Measurements from ENCODE around the gene MACROD2. TPM values are rescaled to one million over a fixed set of nuclear protein-coding genes. Genes with fewer than 3 reads are reported as not detected.

MACROD2 gene
- total RNA-seq, 4 donors from 2014 or later: 2.9 to 11.3 (median 8.0) TPM

DNA sequence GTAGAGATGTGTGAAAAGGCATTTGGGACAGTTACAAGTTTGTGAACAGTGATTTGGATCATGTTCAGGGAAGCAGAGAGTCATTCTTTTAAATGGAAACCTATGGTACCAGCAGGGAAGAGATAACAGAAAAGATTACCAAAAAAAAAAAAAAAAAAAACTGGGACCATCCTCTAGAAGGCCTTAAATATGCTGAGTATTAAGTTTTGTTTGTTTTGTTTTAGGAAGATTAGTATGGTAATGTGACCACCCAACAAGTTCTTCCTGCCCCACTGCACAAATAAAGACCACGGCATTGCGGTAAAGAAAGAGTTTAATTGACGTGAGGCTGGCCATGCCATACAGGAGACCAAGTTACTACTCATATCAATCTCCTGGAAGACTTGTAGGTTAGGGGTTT, 1631.8 kb downstream of the MACROD2 start:
- TF ChIP-seq, protein P1, sequence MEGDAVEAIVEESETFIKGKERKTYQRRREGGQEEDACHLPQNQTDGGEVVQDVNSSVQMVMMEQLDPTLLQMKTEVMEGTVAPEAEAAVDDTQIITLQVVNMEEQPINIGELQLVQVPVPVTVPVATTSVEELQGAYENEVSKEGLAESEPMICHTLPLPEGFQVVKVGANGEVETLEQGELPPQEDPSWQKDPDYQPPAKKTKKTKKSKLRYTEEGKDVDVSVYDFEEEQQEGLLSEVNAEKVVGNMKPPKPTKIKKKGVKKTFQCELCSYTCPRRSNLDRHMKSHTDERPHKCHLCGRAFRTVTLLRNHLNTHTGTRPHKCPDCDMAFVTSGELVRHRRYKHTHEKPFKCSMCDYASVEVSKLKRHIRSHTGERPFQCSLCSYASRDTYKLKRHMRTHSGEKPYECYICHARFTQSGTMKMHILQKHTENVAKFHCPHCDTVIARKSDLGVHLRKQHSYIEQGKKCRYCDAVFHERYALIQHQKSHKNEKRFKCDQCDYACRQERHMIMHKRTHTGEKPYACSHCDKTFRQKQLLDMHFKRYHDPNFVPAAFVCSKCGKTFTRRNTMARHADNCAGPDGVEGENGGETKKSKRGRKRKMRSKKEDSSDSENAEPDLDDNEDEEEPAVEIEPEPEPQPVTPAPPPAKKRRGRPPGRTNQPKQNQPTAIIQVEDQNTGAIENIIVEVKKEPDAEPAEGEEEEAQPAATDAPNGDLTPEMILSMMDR (IDR thresholded peaks at IDR 0.05; ENCODE audit: low read depth): no peak

DNA sequence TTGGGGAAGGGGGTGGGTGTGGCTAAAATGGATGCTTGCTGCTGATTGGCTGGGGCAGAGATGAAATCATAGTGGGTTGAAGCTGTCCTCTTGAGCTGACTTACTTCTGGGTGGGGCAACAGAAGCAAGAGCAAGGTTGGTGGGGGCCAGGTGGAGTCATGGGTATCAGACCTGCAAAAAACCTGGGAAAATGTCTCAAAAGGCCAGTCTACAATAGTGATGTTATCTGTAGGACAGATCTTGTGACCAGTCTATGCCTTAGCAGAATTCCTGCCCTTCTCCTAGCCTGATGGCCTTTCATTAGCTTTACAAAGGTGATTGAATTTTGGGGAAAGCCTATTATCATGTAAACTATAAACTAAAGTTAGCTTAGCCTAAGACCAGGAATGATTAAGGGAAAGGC, 1632.2 kb downstream of the MACROD2 start:
- TF ChIP-seq, protein P1 (IDR thresholded peaks at IDR 0.05; ENCODE audit: low read depth): no peak

DNA sequence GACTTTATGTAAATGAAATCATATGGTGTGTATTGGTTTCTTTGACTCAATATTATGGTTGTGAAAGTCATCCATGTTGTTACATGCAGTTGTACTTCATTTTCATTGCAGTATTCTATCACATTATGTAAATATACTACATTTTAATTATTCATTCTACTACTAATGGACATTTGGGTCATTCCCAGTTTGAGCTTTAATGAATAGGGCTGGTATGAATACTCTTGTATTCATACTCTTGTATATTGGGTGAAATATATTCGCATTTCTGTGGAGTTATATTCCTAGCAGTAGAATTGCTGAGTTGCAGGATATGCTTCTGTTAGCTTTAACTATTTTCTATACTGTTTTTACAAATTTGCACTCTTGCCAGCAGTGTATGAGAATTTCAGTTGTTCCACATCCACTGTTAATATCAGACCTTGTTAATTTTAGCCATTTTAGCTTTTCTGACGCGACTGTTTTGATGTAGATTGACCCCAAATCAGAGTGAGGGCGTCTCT, 1633.6 kb downstream of the MACROD2 start:
- TF ChIP-seq, protein P1 (IDR thresholded peaks at IDR 0.05; ENCODE audit: low read depth): no peak

DNA sequence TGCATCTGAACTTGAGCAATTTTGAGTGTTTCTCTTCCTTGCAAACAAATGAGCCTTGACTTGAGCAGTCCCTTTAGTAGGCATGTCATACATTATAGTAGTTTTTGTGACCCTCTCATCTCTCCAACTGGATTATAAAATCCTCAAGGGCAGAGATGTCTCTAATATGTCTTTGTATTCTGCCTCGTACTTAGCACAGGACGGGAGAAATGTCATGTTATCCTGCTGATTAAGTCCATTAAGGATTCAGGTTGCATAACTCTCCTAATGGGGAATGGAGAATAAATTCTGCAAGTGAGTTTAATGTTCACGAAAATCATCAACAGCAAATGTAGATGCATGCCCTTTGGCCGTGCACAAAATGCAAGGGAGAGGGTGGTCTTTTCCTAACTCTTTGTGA, 1635.0 kb downstream of the MACROD2 start:
- TF ChIP-seq, protein P1 (IDR thresholded peaks at IDR 0.05; ENCODE audit: low read depth): no peak

DNA sequence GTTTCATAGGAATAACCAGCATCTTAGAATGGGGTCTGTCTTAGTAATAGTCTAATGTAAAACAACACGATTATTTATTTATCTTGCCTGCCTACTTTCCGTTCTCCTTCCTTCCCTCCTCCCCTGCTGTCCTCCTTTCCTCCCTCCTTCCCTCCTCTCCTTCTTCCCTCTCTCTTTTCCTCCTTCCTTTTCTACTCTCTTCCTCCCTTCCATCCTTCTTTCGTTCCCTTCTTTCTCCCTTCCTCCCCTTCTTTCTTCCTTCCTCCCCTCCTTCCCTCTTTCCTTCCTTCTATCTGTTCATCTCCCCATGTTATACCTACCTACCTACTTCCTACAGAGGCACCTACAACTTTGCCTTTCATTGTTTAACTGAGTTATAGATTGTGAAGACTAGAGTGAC, 1637.4 kb downstream of the MACROD2 start:
- TF ChIP-seq, protein P1 (IDR thresholded peaks at IDR 0.05; ENCODE audit: low read depth): no peak

DNA sequence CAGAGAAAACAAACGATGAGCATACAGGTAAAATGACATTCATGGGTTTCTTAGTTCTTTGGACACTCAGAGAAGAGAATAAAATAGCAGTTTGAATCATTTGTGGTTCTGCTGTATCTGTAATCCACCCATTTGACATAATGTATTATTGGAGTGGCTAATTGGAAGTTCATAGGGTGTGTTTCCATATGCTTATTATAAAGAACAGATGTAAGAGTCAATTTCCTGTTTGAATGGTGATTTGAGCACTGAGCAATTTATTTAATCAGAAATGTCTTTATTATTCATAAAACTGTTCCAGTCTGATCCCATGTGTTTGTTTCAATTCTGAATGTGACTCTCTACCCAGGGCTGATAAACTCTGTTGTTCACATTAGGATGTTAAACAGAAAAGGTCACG, 1638.8 kb downstream of the MACROD2 start:
- TF ChIP-seq, protein P1 (IDR thresholded peaks at IDR 0.05; ENCODE audit: low read depth): no peak

DNA sequence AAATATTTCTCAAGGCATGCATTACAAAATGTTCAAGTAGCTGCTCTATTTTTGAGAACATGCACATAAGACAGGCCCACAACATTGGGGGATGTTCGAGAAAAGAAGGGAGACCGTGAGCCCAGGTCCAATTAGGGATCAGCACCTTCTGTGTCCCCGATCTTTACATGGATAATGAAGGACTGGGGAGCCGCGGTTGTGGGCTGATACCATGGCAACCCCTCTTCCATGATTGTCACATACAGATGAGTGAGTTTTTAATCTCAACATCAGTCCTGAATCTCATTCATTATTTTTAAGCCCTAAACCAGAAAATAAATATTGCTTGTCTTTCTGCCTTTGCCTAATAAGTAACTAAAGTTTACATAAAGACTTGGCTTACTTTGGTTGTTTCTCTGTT, 1642.2 kb downstream of the MACROD2 start:
- TF ChIP-seq, protein P1 (IDR thresholded peaks at IDR 0.05; ENCODE audit: low read depth): no peak

All from subcutaneous adipose tissue (tissue), 4 donors.